Panc1 (cell line): ENCODE results near the gene SNAP47. TPM values are rescaled to one million over a fixed set of nuclear protein-coding genes. Genes with fewer than 3 reads are reported as not detected.

Experiments used
- ATAC-seq: fragments of 200-7000 bp; cut with Tn5 transposase; 2 replicates; pipeline ENCODE4 v1.9.1; 2020; ENCODE audit warnings: mild to moderate bottlenecking, moderate library complexity
- BruUV-seq: library from RNA; stranded (reverse); fragments of 400-500 nt; replicated peaks from 2 replicates; lab custom pipeline; 2021; lab: Mats Ljungman, UMichigan
- CTCF ChIA-PET: fragments of 300-600 bp; sonication (Branson Sonifier 250); formaldehyde crosslinking; loops from one replicate; lab custom pipeline; 2022; ENCODE audit warnings: antibody characterized with exemption; lab: Charles Lee
- POLR2A ChIA-PET: fragments of 300-600 bp; sonication (Branson Sonifier 250); formaldehyde crosslinking; loops from one replicate; lab custom pipeline; 2022; ENCODE audit warnings: antibody characterized with exemption; lab: Charles Lee
- DNase-seq: peaks from one replicate; pipeline ENCODE4 v3.0.0-alpha.2; 2010; ENCODE audit warnings: low read depth, low spot score
- H3K27ac ChIP-seq: 2 replicates; pipeline ENCODE4 v1.5.1; 2011; ENCODE audit warnings: mild to moderate bottlenecking, low read length, inconsistent platforms
- H3K27me3 ChIP-seq: fragments of 200-500 bp; sonication (Bioruptor generic); 2 replicates; pipeline ENCODE4 v1.6.0; 2014; ENCODE audit warnings: low read length, inconsistent platforms; ENCODE audit not compliant: control insufficient read depth, insufficient read depth
- H3K36me3 ChIP-seq: fragments of 200-500 bp; sonication (Bioruptor generic); 2 replicates; pipeline ENCODE4 v1.5.1; 2014; ENCODE audit warnings: inconsistent platforms, mild to moderate bottlenecking, low read length, moderate library complexity; ENCODE audit not compliant: control insufficient read depth, insufficient read depth
- H3K4me1 ChIP-seq: 2 replicates; pipeline ENCODE4 v1.5.1; 2011; ENCODE audit warnings: inconsistent platforms, mild to moderate bottlenecking, low read length, moderate library complexity; ENCODE audit not compliant: control insufficient read depth, insufficient read depth
- H3K4me3 ChIP-seq, 2 experiments: 2 replicates each; pipeline ENCODE4 v1.5.1; 2011 to 2012; ENCODE audit warnings: low read depth in 2 of 2, low read length in 2 of 2, mild to moderate bottlenecking in 2 of 2, inconsistent platforms in 1 of 2, moderate library complexity in 1 of 2
- H3K9me3 ChIP-seq: fragments of 200-500 bp; sonication (Bioruptor generic); 2 replicates; pipeline ENCODE4 v1.5.1; 2014; ENCODE audit warnings: low read depth, mild to moderate bottlenecking, inconsistent platforms, low read length, moderate library complexity; ENCODE audit not compliant: control insufficient read depth, insufficient read depth
- POLR2AphosphoS5 ChIP-seq: IDR thresholded peaks from 2 replicates; pipeline ENCODE4 v1.6.1; 2012; ENCODE audit warnings: mild to moderate bottlenecking, low read depth, low read length, moderate library complexity
- SIN3A ChIP-seq: IDR thresholded peaks from 2 replicates; pipeline ENCODE4 v1.6.1; 2012; ENCODE audit warnings: low read depth, mild to moderate bottlenecking, low read length, moderate library complexity, borderline replicate concordance; ENCODE audit not compliant: insufficient read depth
- TCF7L2 ChIP-seq: IDR thresholded peaks from 2 replicates; pipeline ENCODE4 v1.6.1; 2011; ENCODE audit warnings: mild to moderate bottlenecking, low read depth, low read length, inconsistent platforms
- in situ Hi-C: cut with HindIII; loops from 2 replicates; pipeline ENCODE4 v1.10.0; 2016; ENCODE audit warnings: low sequenced_read_pairs, low pct_unique_long_range_greater_than_20kb
- intact Hi-C: fragments of 100-400 bp; cut with micrococcal nuclease; formaldehyde crosslinking; loops from one replicate; pipeline ENCODE4 v1.10.0; 2022; ENCODE audit not compliant: unreplicated experiment
- total RNA-seq: library from RNA; stranded (reverse); gene quantifications from one replicate; pipeline ENCODE4 v1.2.1, GENCODE V29; 2021; ENCODE audit not compliant: unreplicated experiment
- TF ChIP-seq, protein P1 (sequence below), 2 experiments: IDR thresholded peaks; 2 replicates each; pipeline ENCODE4 v1.6.1; 2011 to 2012; ENCODE audit warnings: low read depth in 2 of 2, control low read depth in 1 of 2, low read length in 1 of 2, mild to moderate bottlenecking in 1 of 2, moderate library complexity in 1 of 2; ENCODE audit not compliant: insufficient read depth in 1 of 2
- TF ChIP-seq, protein P2 (sequence below): fragments of 450-650 bp; IDR thresholded peaks from 2 replicates; pipeline ENCODE4 v1.5.1; 2017; ENCODE audit warnings: mild to moderate bottlenecking

The SNAP47 gene
- total RNA-seq, 1 experiment from 2014 or later = 55.6 TPM

DNA sequence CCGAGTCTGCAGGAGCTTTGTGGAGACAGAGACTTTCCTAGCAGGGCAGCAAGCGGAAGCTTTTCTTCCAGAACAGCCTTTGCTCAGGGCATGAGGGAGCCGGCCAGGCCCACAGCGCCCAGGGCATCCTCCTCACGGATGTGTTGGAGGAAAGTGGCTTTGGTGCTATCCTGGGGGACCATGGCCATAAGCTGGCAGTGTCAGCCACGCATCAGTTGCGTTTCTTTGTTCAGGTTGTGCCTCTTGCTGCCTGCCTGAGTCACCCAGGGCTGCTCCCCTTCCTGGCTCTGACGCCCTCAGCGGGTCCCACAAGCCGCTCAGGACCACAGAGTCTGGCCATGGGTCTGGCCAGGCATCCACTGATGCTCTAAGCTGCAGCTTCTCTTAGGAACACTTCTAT is 40.6 kb downstream of the SNAP47 start:
- no peaks in the 10 kb centered on the region for H3K4me1 ChIP-seq
- DNase-seq (no peak), ATAC-seq (no peak)
- H3K36me3 ChIP-seq = 0 out of 2 replicates have a peak, but pooled peaks cover 3% of the 10 kb centered on the region
- in situ Hi-C loops (no loop called here), intact Hi-C loops (no loop called here)
- CTCF ChIA-PET = no interaction called here
- no peaks in the 10 kb centered on the region for H3K9me3 ChIP-seq
- H3K27ac ChIP-seq = peak overlapping the region; percentile 12; the same call in 1 of the 2 replicates
- no peak overlapping the region for H3K4me3 ChIP-seq
- TF ChIP-seq POLR2AphosphoS5 (no peak), TCF7L2 (no peak), SIN3A (no peak)
- TF ChIP-seq, protein P1, sequence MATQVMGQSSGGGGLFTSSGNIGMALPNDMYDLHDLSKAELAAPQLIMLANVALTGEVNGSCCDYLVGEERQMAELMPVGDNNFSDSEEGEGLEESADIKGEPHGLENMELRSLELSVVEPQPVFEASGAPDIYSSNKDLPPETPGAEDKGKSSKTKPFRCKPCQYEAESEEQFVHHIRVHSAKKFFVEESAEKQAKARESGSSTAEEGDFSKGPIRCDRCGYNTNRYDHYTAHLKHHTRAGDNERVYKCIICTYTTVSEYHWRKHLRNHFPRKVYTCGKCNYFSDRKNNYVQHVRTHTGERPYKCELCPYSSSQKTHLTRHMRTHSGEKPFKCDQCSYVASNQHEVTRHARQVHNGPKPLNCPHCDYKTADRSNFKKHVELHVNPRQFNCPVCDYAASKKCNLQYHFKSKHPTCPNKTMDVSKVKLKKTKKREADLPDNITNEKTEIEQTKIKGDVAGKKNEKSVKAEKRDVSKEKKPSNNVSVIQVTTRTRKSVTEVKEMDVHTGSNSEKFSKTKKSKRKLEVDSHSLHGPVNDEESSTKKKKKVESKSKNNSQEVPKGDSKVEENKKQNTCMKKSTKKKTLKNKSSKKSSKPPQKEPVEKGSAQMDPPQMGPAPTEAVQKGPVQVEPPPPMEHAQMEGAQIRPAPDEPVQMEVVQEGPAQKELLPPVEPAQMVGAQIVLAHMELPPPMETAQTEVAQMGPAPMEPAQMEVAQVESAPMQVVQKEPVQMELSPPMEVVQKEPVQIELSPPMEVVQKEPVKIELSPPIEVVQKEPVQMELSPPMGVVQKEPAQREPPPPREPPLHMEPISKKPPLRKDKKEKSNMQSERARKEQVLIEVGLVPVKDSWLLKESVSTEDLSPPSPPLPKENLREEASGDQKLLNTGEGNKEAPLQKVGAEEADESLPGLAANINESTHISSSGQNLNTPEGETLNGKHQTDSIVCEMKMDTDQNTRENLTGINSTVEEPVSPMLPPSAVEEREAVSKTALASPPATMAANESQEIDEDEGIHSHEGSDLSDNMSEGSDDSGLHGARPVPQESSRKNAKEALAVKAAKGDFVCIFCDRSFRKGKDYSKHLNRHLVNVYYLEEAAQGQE (IDR thresholded peaks at IDR 0.05; ENCODE audit: insufficient read depth in 1 of 2, low read depth in 2 of 2, low read length in 1 of 2) = no peak
- TF ChIP-seq, protein P2, sequence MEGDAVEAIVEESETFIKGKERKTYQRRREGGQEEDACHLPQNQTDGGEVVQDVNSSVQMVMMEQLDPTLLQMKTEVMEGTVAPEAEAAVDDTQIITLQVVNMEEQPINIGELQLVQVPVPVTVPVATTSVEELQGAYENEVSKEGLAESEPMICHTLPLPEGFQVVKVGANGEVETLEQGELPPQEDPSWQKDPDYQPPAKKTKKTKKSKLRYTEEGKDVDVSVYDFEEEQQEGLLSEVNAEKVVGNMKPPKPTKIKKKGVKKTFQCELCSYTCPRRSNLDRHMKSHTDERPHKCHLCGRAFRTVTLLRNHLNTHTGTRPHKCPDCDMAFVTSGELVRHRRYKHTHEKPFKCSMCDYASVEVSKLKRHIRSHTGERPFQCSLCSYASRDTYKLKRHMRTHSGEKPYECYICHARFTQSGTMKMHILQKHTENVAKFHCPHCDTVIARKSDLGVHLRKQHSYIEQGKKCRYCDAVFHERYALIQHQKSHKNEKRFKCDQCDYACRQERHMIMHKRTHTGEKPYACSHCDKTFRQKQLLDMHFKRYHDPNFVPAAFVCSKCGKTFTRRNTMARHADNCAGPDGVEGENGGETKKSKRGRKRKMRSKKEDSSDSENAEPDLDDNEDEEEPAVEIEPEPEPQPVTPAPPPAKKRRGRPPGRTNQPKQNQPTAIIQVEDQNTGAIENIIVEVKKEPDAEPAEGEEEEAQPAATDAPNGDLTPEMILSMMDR = no peak
- BruUV-seq = no TSS peak
- H3K27me3 ChIP-seq = no peaks in the 10 kb centered on the region
- POLR2A ChIA-PET = no interaction called here

DNA sequence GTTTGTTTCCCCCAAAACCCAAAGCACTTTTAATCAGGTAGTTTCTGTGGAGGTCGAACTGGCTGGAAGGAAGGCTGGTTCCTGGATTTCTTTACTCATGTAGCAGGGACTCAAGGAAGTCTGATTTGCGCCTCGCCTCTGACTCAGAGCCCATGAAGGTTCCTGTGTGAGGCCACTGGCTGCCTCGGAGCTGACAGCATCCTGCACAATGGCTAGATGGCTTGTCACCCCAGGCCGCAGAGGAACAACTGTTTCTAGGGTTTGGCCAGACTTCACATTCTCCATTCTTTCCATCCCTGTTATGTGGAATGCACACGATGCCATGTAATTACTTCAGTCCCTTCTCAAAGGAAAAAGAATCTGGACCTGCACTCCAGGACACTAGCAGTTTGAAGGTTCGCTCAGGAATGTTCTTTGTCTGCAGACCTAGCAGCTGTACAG is 41.1 kb downstream of the SNAP47 start:
- CTCF ChIA-PET = no interaction called here
- POLR2A ChIA-PET = no interaction called here

More for the DNA sequence above, 41.1 kb downstream of the SNAP47 start:
- intact Hi-C loops = no loop called here
- no peak for ATAC-seq
- H3K4me1 ChIP-seq = no peaks in the 10 kb centered on the region
- H3K9me3 ChIP-seq = no peaks in the 10 kb centered on the region
- TF ChIP-seq, protein P1 (IDR thresholded peaks at IDR 0.05; ENCODE audit: insufficient read depth in 1 of 2, low read depth in 2 of 2, low read length in 1 of 2) = no peak
- no peak for TF ChIP-seq TCF7L2
- no peak for TF ChIP-seq POLR2AphosphoS5
- no peak for TF ChIP-seq SIN3A
- TF ChIP-seq, protein P2 = no peak
- peak overlapping the region; percentile 12; the same call in 1 of the 2 replicates for H3K27ac ChIP-seq
- H3K27me3 ChIP-seq = no peaks in the 10 kb centered on the region
- in situ Hi-C loops = no loop called here
- no peak overlapping the region for H3K4me3 ChIP-seq
- BruUV-seq = no TSS peak
- DNase-seq = no peak
- 0 out of 2 replicates have a peak, but pooled peaks cover 3% of the 10 kb centered on the region for H3K36me3 ChIP-seq
